GM10248 (cell line): ENCODE measurements around the gene TRAPPC1.

Source experiments
- CTCF ChIA-PET: fragments of 300-600 bp; sonication (Branson Sonifier 250); formaldehyde crosslinking; extraction: SDS; loops from one replicate; lab custom pipeline; 2021; ENCODE audit warnings: antibody characterized with exemption; lab: Yijun Ruan, JAX
- POLR2A ChIA-PET: fragments of 350-650 bp; sonication (Branson Sonifier 250); formaldehyde crosslinking; extraction: SDS; loops from one replicate; lab custom pipeline; 2020; ENCODE audit warnings: antibody characterized with exemption; lab: Yijun Ruan, JAX
- DNase-seq: peaks from one replicate; pipeline ENCODE4 v3.0.0; 2012; ENCODE audit errors: extremely low spot score
- CTCF ChIP-seq: IDR thresholded peaks from 2 replicates; pipeline ENCODE4 v1.5.1; 2012; ENCODE audit warnings: mild to moderate bottlenecking, low read depth; ENCODE audit errors: extremely low read depth, missing control alignments, control extremely low read depth

The TRAPPC1 gene

GRCh38 chr17:7931709-7932482, at the start of gene TRAPPC1, which contains the start of gene CNTROB:
Gene TRAPPC1 (minus strand): TSS chr17:7931946. CDS start chr17:7931829, 117 bp downstream.
Gene CNTROB (plus strand): TSS chr17:7932206. CDS start chr17:7933080, 874 bp downstream.
- ChIA-PET CTCF (interaction anchor here (0.7 to 10.4 kb wide), 20 partner anchors 9 to 636 kb away, joined by 3 to 107 read pairs (median 4); partner anchors contain the start of gene RNF227), POLR2A (interaction anchor here (0.9 to 1.0 kb wide), 2 partner anchors 13 to 245 kb away, joined by 3 to 5 read pairs; partner anchors contain the start of gene TP53)
- TF ChIP-seq CTCF = no peak
- DNase-seq = peak; percentile 100

- POLR2A ChIA-PET = interaction anchor here (0.6 kb wide), 1 partner anchor 1237 kb away, joined by 3 read pairs; no protein-coding TSS in a partner anchor
- TF ChIP-seq CTCF = no peak
- CTCF ChIA-PET = interaction anchor here (0.6 to 1.4 kb wide), 3 partner anchors 15 to 40 kb away, joined by 3 read pairs; no protein-coding TSS in a partner anchor
- no peak for DNase-seq
Measured at GRCh38 chr17:7977805-7978204, 46.1 kb upstream of the TRAPPC1 start.

GRCh38 chr17:7977039-7977438, 45.3 kb upstream of the TRAPPC1 start:
- ChIA-PET POLR2A (no interaction called here), CTCF (interaction anchor here (1.1 kb wide), 1 partner anchor 8 kb away, joined by 3 read pairs; no protein-coding TSS in a partner anchor)
- DNase-seq = no peak
- no peak for TF ChIP-seq CTCF

- CTCF ChIA-PET = interaction anchor here (1.2 to 6.9 kb wide), 3 partner anchors 8 to 62 kb away, joined by 3 to 51 read pairs (median 3); no protein-coding TSS in a partner anchor
Measured at GRCh38 chr17:7974638-7975131, 42.9 kb upstream of the TRAPPC1 start.

GRCh38 chr17:7972131-7972785, 40.5 kb upstream of the TRAPPC1 start:
- no peak for DNase-seq
- POLR2A ChIA-PET = no interaction called here

More at GRCh38 chr17:7974638-7975131, 42.9 kb upstream of the TRAPPC1 start:
- DNase-seq = no peak
- POLR2A ChIA-PET = no interaction called here
- TF ChIP-seq CTCF = no peak

More at GRCh38 chr17:7972131-7972785, 40.5 kb upstream of the TRAPPC1 start:
- no peak for TF ChIP-seq CTCF
- CTCF ChIA-PET = interaction anchor here (1.0 to 6.9 kb wide), 4 partner anchors 11 to 102 kb away, joined by 3 to 51 read pairs (median 4); no protein-coding TSS in a partner anchor
